Panc1 (cell line): ENCODE results near the gene SEC62.

Experiments used
- CTCF ChIP-seq: fragments of 450-650 bp; IDR thresholded peaks from 2 replicates; pipeline ENCODE4 v1.5.1; 2017; ENCODE audit warnings: mild to moderate bottlenecking
- POLR2AphosphoS5 ChIP-seq: IDR thresholded peaks from 2 replicates; pipeline ENCODE4 v1.6.1; 2012; ENCODE audit warnings: mild to moderate bottlenecking, low read depth, low read length, moderate library complexity
- REST ChIP-seq, 2 experiments: IDR thresholded peaks; 2 replicates each; pipeline ENCODE4 v1.6.1; 2011 to 2012; ENCODE audit warnings: low read depth in 2 of 2, control low read depth in 1 of 2, low read length in 1 of 2, mild to moderate bottlenecking in 1 of 2, moderate library complexity in 1 of 2; ENCODE audit not compliant: insufficient read depth in 1 of 2
- SIN3A ChIP-seq: IDR thresholded peaks from 2 replicates; pipeline ENCODE4 v1.6.1; 2012; ENCODE audit warnings: low read depth, mild to moderate bottlenecking, low read length, moderate library complexity, borderline replicate concordance; ENCODE audit not compliant: insufficient read depth
- TCF7L2 ChIP-seq: IDR thresholded peaks from 2 replicates; pipeline ENCODE4 v1.6.1; 2011; ENCODE audit warnings: mild to moderate bottlenecking, low read depth, low read length, inconsistent platforms

- TF ChIP-seq REST (IDR thresholded peaks at IDR 0.05; ENCODE audit: insufficient read depth in 1 of 2, low read depth in 2 of 2, low read length in 1 of 2) (no peak), CTCF (no peak), POLR2AphosphoS5 (no peak), TCF7L2 (no peak), SIN3A (no peak)
Measured at GRCh38 chr3:169992156-169992555, 25.5 kb downstream of the SEC62 start.
